K562 (cell line): Measurements from ENCODE around the gene IMPACT. TPM values are rescaled to one million over a fixed set of nuclear protein-coding genes. Genes with fewer than 3 reads are reported as not detected.

Experiments used
- ATAC-seq: fragments of 200-7000 bp; cut with Tn5 transposase; 3 replicates; pipeline ENCODE4 v1.9.1; 2020; ENCODE audit warnings: moderate library complexity
- BruUV-seq: library from RNA; stranded (reverse); fragments of 400-500 nt; replicated peaks from 2 replicates; lab custom pipeline; 2021; lab: Mats Ljungman, UMichigan
- CTCF ChIA-PET: fragments of 300-600 bp; formaldehyde crosslinking; extraction: SDS; loops from one replicate; lab custom pipeline; 2021; ENCODE audit warnings: low intra/inter-chr PET ratio; lab: Yijun Ruan, JAX
- POLR2A ChIA-PET: fragments of 300-600, 350-650 bp; sonication (Branson Sonifier 250); formaldehyde crosslinking; extraction: SDS; loops from one replicate; lab custom pipeline; 2021; ENCODE audit warnings: antibody characterized with exemption, inconsistent platforms; lab: Yijun Ruan, JAX
- DNase-seq, 4 experiments: peaks; one replicate each; pipeline versions ENCODE4 v3.0.0 to v3.0.0-alpha.2; 2011 to 2018; ENCODE audit warnings: low spot score in 3 of 4, mixed read lengths in 3 of 4; ENCODE audit errors: extremely low read depth in 1 of 4
- FAIRE-seq: peaks from 2 replicates; lab custom pipeline; 2011; peaks lifted over from hg19 to GRCh38; lab: Jason Lieb, UNC
- H2AFZ ChIP-seq: 2 replicates; pipeline ENCODE4 v1.6.0; 2011; ENCODE audit warnings: low read depth, low read length, control low read depth, inconsistent platforms
- H3K27ac ChIP-seq: fragments of 200-600 bp; 3 replicates; pipeline ENCODE4 v1.8.0; 2011; ENCODE audit warnings: low read depth, mild to moderate bottlenecking, control low read depth, inconsistent platforms, low read length, moderate library complexity, mixed read lengths; ENCODE audit errors: extremely low read depth
- H3K27me3 ChIP-seq, 2 experiments: fragments of 300-600 bp in 1 of 2; 2 replicates in 1 of 2; 3 replicates in 1 of 2; pipeline versions ENCODE4 v1.6.0 to v1.8.0; 2011; ENCODE audit warnings: inconsistent platforms in 2 of 2, low read length in 2 of 2, mild to moderate bottlenecking in 1 of 2, mixed read lengths in 1 of 2, moderate library complexity in 1 of 2; ENCODE audit not compliant: control insufficient read depth in 2 of 2, insufficient read depth in 2 of 2
- H3K36me3 ChIP-seq: fragments of 300-600 bp; 3 replicates; pipeline ENCODE4 v1.8.0; 2011; ENCODE audit warnings: mild to moderate bottlenecking, low read length, inconsistent platforms; ENCODE audit not compliant: control insufficient read depth, insufficient read depth
- H3K4me1 ChIP-seq, 2 experiments: fragments of 200-600 bp in 1 of 2; replicated peaks in 1 of 2; 2 replicates in 1 of 2; 3 replicates in 1 of 2; pipeline versions ENCODE4 v1.5.1 to v1.8.0; 2011; ENCODE audit warnings: inconsistent platforms in 2 of 2, low read length in 2 of 2, mild to moderate bottlenecking in 1 of 2, mixed read lengths in 1 of 2, moderate library complexity in 1 of 2; ENCODE audit not compliant: control insufficient read depth in 2 of 2, insufficient read depth in 2 of 2
- H3K4me2 ChIP-seq: 2 replicates; pipeline ENCODE4 v1.6.1; 2011; ENCODE audit warnings: low read length, control low read depth, inconsistent platforms, mixed read lengths; ENCODE audit not compliant: insufficient read depth
- H3K4me3 ChIP-seq: fragments of 200-600 bp; sonication (generic), shearing (Covaris generic); 2 replicates; pipeline ENCODE4 v1.5.1; 2016; ENCODE audit warnings: control low read depth, inconsistent platforms
- H3K79me2 ChIP-seq: fragments of 200-600 bp; 3 replicates; pipeline ENCODE4 v1.8.0; 2011; ENCODE audit warnings: low read length, inconsistent platforms; ENCODE audit not compliant: control insufficient read depth, insufficient read depth
- H3K9ac ChIP-seq, 2 experiments: 2 replicates each; pipeline versions ENCODE4 v1.6.0 to v1.6.1; 2011; ENCODE audit warnings: low read depth in 2 of 2, low read length in 2 of 2, control low read depth in 1 of 2, inconsistent platforms in 1 of 2, mild to moderate bottlenecking in 1 of 2, mixed read lengths in 1 of 2; ENCODE audit not compliant: insufficient read depth in 1 of 2
- H3K9me1 ChIP-seq: one replicate; pipeline ENCODE4 v1.6.0; 2011; ENCODE audit warnings: inconsistent platforms, mild to moderate bottlenecking, low read length, moderate library complexity; ENCODE audit not compliant: control insufficient read depth, insufficient read depth
- H3K9me3 ChIP-seq: replicated peaks from 2 replicates; pipeline ENCODE4 v1.5.1; 2011; ENCODE audit warnings: low read depth, low read length, inconsistent platforms; ENCODE audit not compliant: control insufficient read depth, insufficient read depth
- H4K20me1 ChIP-seq: replicated peaks from 2 replicates; pipeline ENCODE4 v1.6.1; 2011; ENCODE audit warnings: low read length, inconsistent platforms, mixed read lengths; ENCODE audit not compliant: control insufficient read depth, insufficient read depth
- AFF1 ChIP-seq, 2 experiments: fragments of 450-650 bp; IDR thresholded peaks; 2 replicates each; pipeline ENCODE4 v1.6.1; 2018; ENCODE audit warnings: mild to moderate bottlenecking in 2 of 2, low read depth in 1 of 2; ENCODE audit not compliant: partially characterized antibody in 2 of 2
- BRD4 ChIP-seq: fragments of 200-600 bp; sonication (generic); IDR thresholded peaks from 2 replicates; pipeline ENCODE4 v1.6.1; 2017; ENCODE audit warnings: inconsistent platforms
- CTBP1 ChIP-seq: fragments of 450-650 bp; IDR thresholded peaks from 2 replicates; pipeline ENCODE4 v1.6.1; 2016; ENCODE audit warnings: borderline replicate concordance
- CTCF ChIP-seq, 3 experiments: IDR thresholded peaks in 2 of 3; conservative IDR thresholded peaks in 1 of 3; 2 replicates each; pipeline ENCODE4 v1.5.1; 2011 to 2012; ENCODE audit warnings: low read length in 3 of 3, mild to moderate bottlenecking in 3 of 3, control low read depth in 2 of 3, improper control_type of control experiment in 1 of 3, inconsistent platforms in 1 of 3, low read depth in 1 of 3, mixed read lengths in 1 of 3, moderate library complexity in 1 of 3; ENCODE audit not compliant: insufficient read depth in 2 of 3
- E2F5 ChIP-seq: sonication (generic); formaldehyde crosslinking; IDR thresholded peaks from 2 replicates; pipeline ENCODE4 v1.8.0; 2022; ENCODE audit warnings: mild to moderate bottlenecking, missing genetic modification reagents
- HOXB6 ChIP-seq: fragments of 250-450 bp; sonication (Bioruptor Pico); IDR thresholded peaks from 2 replicates; pipeline ENCODE4 v1.5.1; 2022; ENCODE audit warnings: mild to moderate bottlenecking, borderline replicate concordance
- KLF13 ChIP-seq: fragments of 450-650 bp; IDR thresholded peaks from 2 replicates; pipeline ENCODE4 v1.6.1; 2016; ENCODE audit warnings: missing genetic modification characterization, low read depth, mild to moderate bottlenecking, missing compliant biosample characterization, moderate library complexity, borderline replicate concordance
- NCOA4 ChIP-seq: fragments of 450-650 bp; IDR thresholded peaks from 2 replicates; pipeline ENCODE4 v1.6.1; 2018; ENCODE audit warnings: mild to moderate bottlenecking; ENCODE audit not compliant: partially characterized antibody
- NFIX ChIP-seq: fragments of 250-450 bp; sonication (Bioruptor Pico); IDR thresholded peaks from 2 replicates; pipeline ENCODE4 v1.4.0; 2020; ENCODE audit warnings: low read depth, mild to moderate bottlenecking, moderate library complexity
- NR2F6 ChIP-seq: fragments of 450-650 bp; formaldehyde crosslinking; IDR thresholded peaks from 2 replicates; pipeline ENCODE4 v1.4.0; 2020; ENCODE audit warnings: mild to moderate bottlenecking
- SAFB ChIP-seq: fragments of 200-400 bp; formaldehyde crosslinking; IDR thresholded peaks from 2 replicates; pipeline ENCODE4 v1.6.1; 2017; ENCODE audit warnings: low read depth, low read length, borderline replicate concordance
- SOX6 ChIP-seq: fragments of 450-650 bp; IDR thresholded peaks from 2 replicates; pipeline ENCODE4 v1.6.1; 2014; ENCODE audit warnings: mild to moderate bottlenecking
- SREBF1 ChIP-seq: fragments of 150-350 bp; IDR thresholded peaks from 2 replicates; pipeline ENCODE4 v1.6.1; 2014; ENCODE audit warnings: antibody characterized with exemption, low read depth, low read length, borderline replicate concordance
- SRF ChIP-seq, 2 experiments: fragments of 250-450, 450-650 bp in 1 of 2; sonication (Bioruptor Pico) in 1 of 2; sonication (generic) in 1 of 2; formaldehyde crosslinking; IDR thresholded peaks; 2 replicates each; pipeline versions ENCODE4 v1.5.0 to v1.5.1; 2020 to 2022; ENCODE audit warnings: mild to moderate bottlenecking in 1 of 2, missing genetic modification reagents in 1 of 2
- SRSF3 ChIP-seq: fragments of 200-400 bp; formaldehyde crosslinking; IDR thresholded peaks from 2 replicates; pipeline ENCODE4 v1.6.1; 2016; ENCODE audit warnings: mild to moderate bottlenecking, low read length, moderate library complexity; ENCODE audit not compliant: insufficient read depth
- ZNF263 ChIP-seq: sonication (generic); formaldehyde crosslinking; IDR thresholded peaks from 2 replicates; pipeline ENCODE4 v1.8.0; 2022; ENCODE audit warnings: mild to moderate bottlenecking, missing genetic modification reagents, borderline replicate concordance
- ZNF282 ChIP-seq: sonication (generic); formaldehyde crosslinking; IDR thresholded peaks from 2 replicates; pipeline ENCODE4 v1.8.1; 2023; ENCODE audit warnings: missing genetic modification reagents
- ZNF75A ChIP-seq: fragments of 450-650 bp; formaldehyde crosslinking; IDR thresholded peaks from 2 replicates; pipeline ENCODE4 v1.4.0; 2020; ENCODE audit warnings: mild to moderate bottlenecking
- WGBS: fragments of 100-300 bp; shearing (Covaris generic); methylation state at CpG from one replicate; pipeline ENCODE4 v1.1.6; 2016; ENCODE audit warnings: low coverage, mixed read lengths; ENCODE audit not compliant: insufficient coverage; ENCODE audit errors: missing lambda C conversion rate; 5-methylcytosine and 5-hydroxymethylcytosine counted together
- in situ Hi-C: fragments of 300-500 bp; cut with MboI; formaldehyde crosslinking; loops from 4 replicates; pipeline ENCODE4 v1.15.0; 2018; ENCODE audit warnings: inconsistent platforms, mixed read lengths
- intact Hi-C: fragments of 100-400 bp; cut with micrococcal nuclease; formaldehyde crosslinking; loops from 2 replicates; pipeline ENCODE4 v1.14.2; 2022
- polyA plus RNA-seq, 8 experiments: library from polyadenylated mRNA; depleted of rRNA in 4 of 8; stranded (reverse) in 5 of 8; unstranded in 3 of 8; fragments of >200 nt; fragmentation: Nextera tagmentation in 2 of 8; fragmentation: Illumina TruSeq in 1 of 8; extraction: Ambion mirVana in 2 of 8; extraction: Trizol in 1 of 8; gene quantifications; 2 replicates each; pipeline versions ENCODE4 v1.2.1 to v1.2.3, GENCODE V29; 2011 to 2014; ENCODE audit warnings: inconsistent platforms in 1 of 8, missing spikeins in 1 of 8
- total RNA-seq, 7 experiments: library from RNA; depleted of rRNA in 6 of 7; stranded (reverse); fragments of >200 nt in 6 of 7; fragmentation: Illumina TruSeq in 2 of 7; extraction: Trizol in 2 of 7; gene quantifications; 2 replicates each; pipeline versions ENCODE4 v1.2.1 to v1.2.3, GENCODE V29; 2011 to 2021; ENCODE audit warnings: low replicate concordance in 1 of 7

IMPACT gene
- total and polyA plus RNA-seq, 9 of the 15 experiments (the other 6 are each of a cell fraction or from before 2014, with no cell fraction given) = 4.7 to 7.6 (median 5.8) TPM

- Histone ChIP-seq H3K4me1 (no peaks in the 10 kb centered on the region), H4K20me1 (no peaks in the 10 kb centered on the region), H3K4me3 (no peak overlapping the region), H3K27me3 (no peaks in the 10 kb centered on the region; a peak in 1 of 5 replicates), H3K9me1 (no peaks in the 10 kb centered on the region), H3K4me2 (no peak overlapping the region), H2AFZ (no peak overlapping the region), H3K9ac (no peak overlapping the region), H3K27ac (no peak overlapping the region), H3K36me3 (no peaks in the 10 kb centered on the region), H3K79me2 (no peaks in the 10 kb centered on the region), H3K9me3 (no peaks in the 10 kb centered on the region)
- intact Hi-C loops = no loop called here
- ATAC-seq (no peak), DNase-seq (no peak), FAIRE-seq (no peak)
- POLR2A ChIA-PET = no interaction called here
- BruUV-seq = no TSS peak
- in situ Hi-C loops = no loop called here
- CTCF ChIA-PET = no interaction called here
- 0% methylated on average over 2 of the region's 2 CpGs for WGBS
- no peak for TF ChIP-seq SRF (CRISPR knock-in tag; IDR thresholded peaks at IDR 0.05)
- TF ChIP-seq HOXB6 (CRISPR knock-in tag) = no peak
- no peak for TF ChIP-seq NCOA4
- TF ChIP-seq CTCF (IDR thresholded peaks at IDR 0.05 in 2 of 3, conservative IDR thresholded peaks at IDR 0.05 in 1 of 3; ENCODE audit: insufficient read depth in 2 of 3, low read depth in 1 of 3, low read length in 3 of 3) = no peak
- no peak for TF ChIP-seq ZNF263 (CRISPR knock-in tag)
- TF ChIP-seq NFIX = no peak
- no peak for TF ChIP-seq CTBP1
- no peak for TF ChIP-seq BRD4
- TF ChIP-seq SREBF1 = no peak
- TF ChIP-seq E2F5 (CRISPR knock-in tag) = no peak
- no peak for TF ChIP-seq AFF1 (IDR thresholded peaks at IDR 0.05; ENCODE audit: low read depth in 1 of 2, partially characterized antibody in 2 of 2)
- TF ChIP-seq SAFB = no peak
- no peak for TF ChIP-seq NR2F6 (CRISPR knock-in tag)
- no peak for TF ChIP-seq ZNF75A
- TF ChIP-seq KLF13 (tag) = no peak
- TF ChIP-seq SOX6 = no peak
- no peak for TF ChIP-seq ZNF282
- no peak for TF ChIP-seq SRSF3
Measured at GRCh38 chr18:24408496-24408895, 18.0 kb upstream of the IMPACT start.
